GM18505 (cell line): Measurements from ENCODE around the gene FRMD8.

Experiments
- ATAC-seq: cut with Tn5 transposase; IDR thresholded peaks from one replicate; pipeline ENCODE4 v1.9.1; 2021; ENCODE audit not compliant: unreplicated experiment
- POLR2A ChIP-seq: IDR thresholded peaks from 4 replicates; pipeline ENCODE4 v1.6.1; 2011; ENCODE audit warnings: borderline replicate concordance; ENCODE audit not compliant: insufficient read depth, insufficient read length; ENCODE audit errors: extremely low read depth

Gene FRMD8

GRCh38 chr11:65380460-65381119, 5.8 kb upstream of the FRMD8 start:
- no peak for ATAC-seq
- TF ChIP-seq POLR2A = no peak

- TF ChIP-seq POLR2A = no peak
- ATAC-seq = peak; percentile 2
Observed at GRCh38 chr11:65381716-65382032, 4.8 kb upstream of the FRMD8 start.

GRCh38 chr11:65382033-65382803, 4.2 kb upstream of the FRMD8 start, which contains the start of gene SLC25A45:
Gene SLC25A45 (minus strand): TSS chr11:65382646. CDS start chr11:65381951, 695 bp downstream.
- peak; percentile 51 for ATAC-seq
- peak; percentile 84 for TF ChIP-seq POLR2A

DNA sequence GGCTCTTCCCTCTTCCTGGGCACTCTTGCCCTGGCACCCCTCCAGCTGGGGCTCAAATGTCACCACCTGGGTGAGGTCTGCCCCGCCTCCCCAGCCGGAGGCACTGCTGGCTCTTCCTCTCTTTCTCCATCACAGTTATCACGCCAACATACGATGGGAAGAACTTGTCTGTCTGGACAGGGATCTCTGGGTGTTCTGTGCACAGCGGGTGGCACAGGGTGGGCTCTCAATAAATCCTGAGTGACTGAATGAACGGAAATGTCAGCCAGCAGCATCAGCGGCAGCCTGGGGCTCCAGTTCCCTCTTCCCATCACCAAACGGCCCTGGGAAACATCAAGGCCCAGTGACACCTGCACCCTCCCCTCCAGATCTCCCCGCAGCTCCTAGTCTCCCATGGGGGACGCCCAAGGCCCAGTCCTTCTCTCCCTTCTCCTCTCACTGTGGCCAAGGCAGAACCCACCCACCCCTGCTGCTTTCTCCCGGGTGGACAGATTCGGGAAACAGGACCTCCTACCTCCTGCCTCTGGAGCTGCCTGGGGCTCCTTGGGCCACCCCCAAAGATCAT, 3.6 kb upstream of the FRMD8 start:
- ATAC-seq = no peak
- TF ChIP-seq POLR2A = no peak

DNA sequence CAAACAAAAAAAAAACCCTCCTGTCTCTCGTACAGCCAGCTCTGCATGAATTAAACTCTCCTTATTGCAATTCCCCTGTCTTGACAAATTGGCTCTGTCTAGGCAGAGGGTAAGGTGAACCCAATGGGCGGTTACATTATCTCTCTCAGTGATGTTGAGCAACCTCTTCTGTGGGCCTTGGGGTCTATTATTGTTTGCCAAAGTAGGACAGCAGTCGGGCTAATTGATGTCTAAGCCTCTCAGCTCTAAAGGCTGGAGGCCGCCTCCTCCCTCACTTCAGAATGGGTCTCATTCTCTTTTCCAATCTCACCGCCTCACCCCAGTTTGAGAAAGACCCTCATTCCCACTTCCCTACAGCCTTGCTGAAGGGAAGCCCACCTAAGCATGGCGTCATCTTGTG, 2.7 kb upstream of the FRMD8 start:
- no peak for TF ChIP-seq POLR2A
- ATAC-seq = no peak

GRCh38 chr11:65384301-65384889, 2.0 kb upstream of the FRMD8 start:
- no peak for ATAC-seq
- no peak for TF ChIP-seq POLR2A

GRCh38 chr11:65388731-65389130, 2.3 kb downstream of the FRMD8 start:
- TF ChIP-seq POLR2A = no peak
- ATAC-seq = no peak

DNA sequence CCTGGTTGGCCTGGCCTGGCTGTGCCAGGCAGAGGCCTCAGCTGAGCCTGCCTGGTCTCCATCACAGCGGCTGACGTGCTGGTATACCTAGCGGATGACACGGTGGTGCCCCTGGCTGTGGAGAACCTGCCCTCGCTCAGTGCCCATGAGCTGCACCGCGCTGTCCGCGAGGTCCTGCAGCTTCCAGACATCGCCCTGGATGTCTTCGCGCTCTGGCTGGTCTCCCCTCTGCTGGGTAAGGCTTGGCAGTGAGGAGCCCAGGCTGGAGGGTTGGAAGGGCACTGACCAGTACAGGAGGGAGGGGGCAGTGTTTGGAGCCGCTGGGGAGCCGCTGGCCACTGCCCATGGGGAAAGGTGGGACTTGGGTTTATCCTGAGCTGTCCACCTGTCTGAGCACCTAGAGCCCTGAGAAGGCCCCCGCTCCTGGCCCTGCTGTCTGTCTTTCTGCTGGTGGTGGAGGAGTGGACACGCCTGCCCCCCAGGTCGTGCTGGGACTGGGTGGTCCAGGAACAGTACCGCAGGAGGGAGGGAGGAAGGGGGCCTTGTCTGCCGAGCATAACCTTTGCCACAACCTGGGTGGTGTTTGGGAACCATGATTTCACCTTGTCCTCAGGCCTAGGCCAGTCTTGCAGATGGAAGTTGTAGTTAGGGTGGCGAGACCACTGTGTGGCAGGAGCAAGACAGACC, 3.0 kb downstream of the FRMD8 start:
- no peak for TF ChIP-seq POLR2A
- ATAC-seq = no peak

- no peak for ATAC-seq
- TF ChIP-seq POLR2A = no peak
Observed at GRCh38 chr11:65390099-65390941, 3.9 kb downstream of the FRMD8 start.

- no peak for ATAC-seq
- no peak for TF ChIP-seq POLR2A
Observed at GRCh38 chr11:65390996-65391395, 4.6 kb downstream of the FRMD8 start.

- TF ChIP-seq POLR2A = no peak
- ATAC-seq = no peak
Observed at GRCh38 chr11:65392186-65392829, 5.9 kb downstream of the FRMD8 start.

DNA sequence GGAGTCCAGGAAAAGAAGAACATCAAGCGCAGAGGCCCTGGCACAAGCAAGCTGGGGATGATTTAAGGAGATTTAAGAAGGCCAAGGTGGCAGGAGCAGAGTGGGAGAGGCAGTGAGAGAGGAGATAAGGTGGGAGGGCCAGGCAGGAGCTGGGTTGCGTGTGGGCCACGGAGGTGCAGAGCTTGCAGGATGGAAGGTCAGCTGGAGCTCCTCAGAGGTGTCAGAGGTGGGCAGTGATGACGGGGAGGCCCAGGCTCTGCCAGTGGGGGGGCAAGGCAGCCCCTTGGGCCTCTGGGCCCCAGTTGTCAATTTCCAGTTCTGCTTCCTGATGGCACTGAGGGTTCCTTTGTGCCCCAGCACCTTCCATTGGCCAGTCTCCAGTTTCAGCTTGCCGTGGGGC, 6.5 kb downstream of the FRMD8 start:
- no peak for ATAC-seq

More for the DNA sequence above, 6.5 kb downstream of the FRMD8 start:
- no peak for TF ChIP-seq POLR2A
